GM12874 (cell line): Measurements from ENCODE around the gene PALLD.

Experiments
- CTCF ChIP-seq: IDR thresholded peaks from 2 replicates; pipeline ENCODE4 v1.5.1; 2011; ENCODE audit warnings: low read depth, mild to moderate bottlenecking, control low read depth, low read length, moderate library complexity; ENCODE audit not compliant: insufficient read depth

PALLD gene

DNA sequence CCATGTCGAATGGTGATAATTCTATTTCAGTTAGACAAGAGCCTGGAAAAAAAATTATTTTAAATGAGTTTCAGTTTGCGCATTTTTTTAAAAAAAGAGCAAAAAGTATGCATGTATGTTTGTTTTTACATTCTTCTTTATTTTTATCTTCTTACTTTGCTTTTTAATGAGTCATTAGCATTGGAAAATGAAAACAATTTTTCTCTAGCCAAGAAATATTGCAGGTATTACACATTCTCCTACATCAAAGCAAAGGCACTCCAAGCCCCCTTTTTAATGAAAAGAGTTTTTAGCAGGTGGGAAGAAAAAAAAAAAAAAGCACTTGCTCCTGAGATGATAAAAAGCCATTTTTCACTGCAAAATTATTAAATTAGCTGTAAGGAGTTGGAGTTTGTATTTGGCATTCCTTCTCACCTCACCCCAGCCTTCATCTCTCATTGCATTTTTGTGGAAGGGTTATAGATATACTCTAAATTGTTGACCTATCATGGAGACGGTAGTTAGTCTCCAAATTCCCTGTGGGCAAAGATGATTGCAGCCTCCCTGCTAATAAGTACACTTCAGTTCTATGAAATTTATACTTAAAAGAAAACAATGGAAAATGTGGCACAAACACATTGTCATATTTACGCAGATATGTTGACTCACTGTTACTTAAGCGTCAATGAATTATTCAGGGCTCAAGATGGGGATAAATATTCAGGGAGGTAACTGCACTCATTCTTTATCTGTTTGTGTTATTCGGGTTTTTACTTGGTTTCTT, 43.8 kb downstream of the PALLD start:
- TF ChIP-seq CTCF, result no peak

DNA sequence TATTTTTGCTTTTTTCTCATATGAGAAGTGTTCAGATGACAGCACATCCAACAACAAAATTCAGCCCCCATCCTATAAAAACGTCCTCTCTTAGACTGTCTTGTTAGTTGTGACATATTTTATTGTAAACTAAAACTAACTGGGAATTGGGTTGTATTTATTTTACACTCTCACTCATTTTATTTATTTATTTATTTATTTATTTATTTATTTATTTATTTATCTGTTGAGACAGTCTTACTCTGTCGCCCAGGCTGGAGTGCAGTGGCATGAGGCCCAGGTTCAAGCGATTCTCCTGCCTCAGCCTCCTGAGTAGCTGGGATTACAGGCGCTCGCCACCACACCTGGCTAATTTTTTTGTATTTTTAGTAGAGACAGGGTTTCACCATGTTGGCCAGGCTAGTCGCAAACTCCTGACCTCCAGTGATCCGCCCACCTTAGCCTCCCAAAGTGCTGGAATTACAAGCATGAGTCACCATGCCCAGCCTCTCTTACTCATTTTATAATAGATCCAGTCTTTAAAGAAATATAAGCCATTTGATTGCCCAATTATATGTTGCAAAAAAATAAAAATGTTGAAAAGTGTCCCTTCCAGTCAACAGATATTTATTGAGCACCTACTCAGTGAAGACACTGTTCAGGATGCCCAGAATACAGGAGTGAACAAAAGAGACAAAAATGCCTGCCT, 44.6 kb downstream of the PALLD start:
- no peak for TF ChIP-seq CTCF

GRCh38 chr4:168549143-168549542, 52.3 kb downstream of the PALLD start:
- TF ChIP-seq CTCF, result no peak

GRCh38 chr4:168550064-168550766, 53.4 kb downstream of the PALLD start:
- TF ChIP-seq CTCF, result no peak

DNA sequence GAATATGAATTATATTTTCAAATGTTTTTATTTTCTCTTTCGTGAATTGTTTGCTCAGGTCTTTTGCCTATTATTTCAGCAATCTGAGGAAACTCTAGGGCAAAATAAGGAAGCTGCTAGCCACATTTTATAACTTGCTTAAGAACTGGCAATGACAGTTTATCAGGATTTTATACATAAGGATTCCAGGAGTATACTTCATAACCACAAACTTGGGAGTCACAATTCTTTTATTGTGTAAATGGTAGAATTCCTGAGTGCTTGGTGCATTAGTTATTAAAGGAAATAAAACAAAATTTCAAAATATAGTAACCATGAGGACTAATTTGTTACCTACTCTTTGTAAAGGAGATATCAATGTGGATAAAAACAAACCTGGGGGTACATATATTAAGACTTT, 54.4 kb downstream of the PALLD start:
- no peak for TF ChIP-seq CTCF

DNA sequence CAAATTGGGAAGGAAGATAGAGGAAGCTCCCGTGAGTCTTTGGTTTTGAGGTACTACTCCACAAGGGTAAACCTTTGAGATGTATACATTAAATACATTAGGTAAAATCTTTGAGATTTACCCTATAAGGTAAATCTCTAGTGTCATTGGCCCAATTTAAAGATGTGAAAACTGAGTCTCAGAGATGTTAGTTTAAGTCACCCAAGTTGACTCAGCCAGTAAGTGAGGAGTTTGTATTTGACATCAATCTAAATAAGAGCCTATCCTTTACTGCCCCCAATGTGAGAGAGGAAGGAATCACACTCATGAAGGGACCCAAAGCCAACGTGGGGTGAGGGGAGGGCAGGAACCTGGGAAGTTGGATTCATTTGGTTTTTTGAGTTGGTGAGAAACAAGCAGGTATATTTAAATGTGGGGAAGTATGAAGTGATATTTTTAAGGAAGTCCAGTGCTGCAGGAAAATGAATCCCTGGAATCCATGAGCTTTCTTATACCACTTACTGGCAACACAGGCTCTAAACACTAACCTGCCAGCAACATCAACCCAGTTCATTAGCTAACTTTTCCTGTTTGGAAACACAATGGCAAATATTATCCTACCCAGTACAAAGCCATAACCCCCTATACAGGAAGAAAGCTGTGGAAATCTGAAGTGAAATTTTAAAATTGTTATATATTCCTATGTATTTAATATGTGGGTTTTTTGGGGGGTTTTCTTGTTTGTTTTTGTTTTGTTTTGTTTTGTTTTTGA, 55.3 kb downstream of the PALLD start:
- no peak for TF ChIP-seq CTCF
